DMS 273 treated with DMSO at 0.1 percent for 48 hours (cell line): ENCODE data around the gene ADRA1B.
"Not testable (repeated sequence)": the region's sequence is repeated elsewhere in the genome, so short reads cannot be mapped to it uniquely, and the experiment has no call there.

Experiments
- DNase-seq: peaks from one replicate; lab custom pipeline; 2025; lab: John Stamatoyannopoulos, UW

ADRA1B gene

GRCh38 chr5:159965838-159966128 lies 49.5 kb downstream of the ADRA1B start:
- DNase-seq = not testable (repeated sequence)

- DNase-seq = no peak
Measured at GRCh38 chr5:159969966-159970365, 53.7 kb downstream of the ADRA1B start.

- no peak for DNase-seq
Measured at GRCh38 chr5:159971038-159971437, 54.8 kb downstream of the ADRA1B start.

DNA sequence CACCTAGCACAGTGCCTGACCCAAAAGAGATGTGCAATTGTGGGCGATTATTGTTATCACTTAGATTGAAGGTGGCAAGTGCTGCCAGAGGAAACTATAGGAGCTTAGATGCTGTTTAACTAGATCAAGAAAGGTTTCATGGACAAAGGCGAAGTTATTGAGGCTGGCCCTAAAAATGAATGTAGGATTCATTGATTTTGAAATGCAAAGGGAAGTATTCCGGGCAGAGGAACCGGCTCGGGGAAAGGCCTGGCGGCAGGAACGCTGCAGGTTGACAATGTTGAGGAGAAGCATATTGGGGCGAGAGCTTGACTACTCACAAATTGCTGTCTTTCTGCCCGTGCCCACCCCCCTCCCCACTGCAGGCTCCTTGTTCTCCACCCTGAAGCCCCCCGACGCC lies 55.2 kb downstream of the ADRA1B start:
- no peak for DNase-seq

DNA sequence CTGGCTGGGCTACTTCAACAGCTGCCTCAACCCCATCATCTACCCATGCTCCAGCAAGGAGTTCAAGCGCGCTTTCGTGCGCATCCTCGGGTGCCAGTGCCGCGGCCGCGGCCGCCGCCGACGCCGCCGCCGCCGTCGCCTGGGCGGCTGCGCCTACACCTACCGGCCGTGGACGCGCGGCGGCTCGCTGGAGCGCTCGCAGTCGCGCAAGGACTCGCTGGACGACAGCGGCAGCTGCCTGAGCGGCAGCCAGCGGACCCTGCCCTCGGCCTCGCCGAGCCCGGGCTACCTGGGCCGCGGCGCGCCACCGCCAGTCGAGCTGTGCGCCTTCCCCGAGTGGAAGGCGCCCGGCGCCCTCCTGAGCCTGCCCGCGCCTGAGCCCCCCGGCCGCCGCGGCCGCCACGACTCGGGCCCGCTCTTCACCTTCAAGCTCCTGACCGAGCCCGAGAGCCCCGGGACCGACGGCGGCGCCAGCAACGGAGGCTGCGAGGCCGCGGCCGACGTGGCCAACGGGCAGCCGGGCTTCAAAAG lies 55.7 kb downstream of the ADRA1B start:
- no peak for DNase-seq

GRCh38 chr5:159972538-159973362 lies 56.5 kb downstream of the ADRA1B start:
- no peak for DNase-seq

GRCh38 chr5:159975462-159976019 lies 59.3 kb downstream of the ADRA1B start:
- DNase-seq = no peak

DNA sequence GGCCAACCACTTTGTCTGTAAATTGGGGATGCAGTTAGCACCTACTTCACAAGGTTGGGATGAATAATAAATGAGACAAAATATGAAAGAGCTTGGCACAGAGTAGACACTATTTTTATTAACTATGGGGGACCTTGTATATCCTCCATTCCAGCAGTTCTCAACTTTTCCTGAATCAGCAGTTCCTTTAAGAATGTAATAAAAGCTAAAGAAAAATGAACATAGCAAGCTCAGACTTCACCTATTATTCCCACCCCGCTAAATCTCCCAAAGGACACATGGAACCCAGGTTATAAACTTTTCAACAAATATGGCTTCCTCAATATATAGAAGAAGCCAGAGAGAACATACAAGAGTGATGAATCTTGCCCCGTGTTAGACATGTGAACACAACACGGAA lies 60.6 kb downstream of the ADRA1B start:
- no peak for DNase-seq

DNA sequence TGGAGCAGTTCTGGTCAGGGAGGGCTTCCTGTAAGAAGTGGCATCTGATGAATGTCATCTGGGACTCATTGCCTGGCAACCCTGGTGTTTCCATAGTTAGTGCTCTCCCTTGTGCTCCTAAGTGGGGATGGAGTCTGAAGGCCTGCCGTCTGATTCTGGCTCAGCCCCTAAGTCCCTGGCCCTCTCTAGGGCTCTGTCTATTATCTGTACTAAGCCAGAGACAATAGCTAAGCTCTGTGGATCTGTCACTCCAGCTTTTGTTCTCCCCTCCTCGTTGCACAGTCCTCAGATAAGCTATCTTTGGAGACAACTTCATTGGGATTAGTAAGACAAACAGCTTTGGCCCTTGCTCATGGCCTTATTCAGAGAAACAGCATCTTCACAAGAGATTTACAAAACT lies 62.1 kb downstream of the ADRA1B start:
- no peak for DNase-seq

DNA sequence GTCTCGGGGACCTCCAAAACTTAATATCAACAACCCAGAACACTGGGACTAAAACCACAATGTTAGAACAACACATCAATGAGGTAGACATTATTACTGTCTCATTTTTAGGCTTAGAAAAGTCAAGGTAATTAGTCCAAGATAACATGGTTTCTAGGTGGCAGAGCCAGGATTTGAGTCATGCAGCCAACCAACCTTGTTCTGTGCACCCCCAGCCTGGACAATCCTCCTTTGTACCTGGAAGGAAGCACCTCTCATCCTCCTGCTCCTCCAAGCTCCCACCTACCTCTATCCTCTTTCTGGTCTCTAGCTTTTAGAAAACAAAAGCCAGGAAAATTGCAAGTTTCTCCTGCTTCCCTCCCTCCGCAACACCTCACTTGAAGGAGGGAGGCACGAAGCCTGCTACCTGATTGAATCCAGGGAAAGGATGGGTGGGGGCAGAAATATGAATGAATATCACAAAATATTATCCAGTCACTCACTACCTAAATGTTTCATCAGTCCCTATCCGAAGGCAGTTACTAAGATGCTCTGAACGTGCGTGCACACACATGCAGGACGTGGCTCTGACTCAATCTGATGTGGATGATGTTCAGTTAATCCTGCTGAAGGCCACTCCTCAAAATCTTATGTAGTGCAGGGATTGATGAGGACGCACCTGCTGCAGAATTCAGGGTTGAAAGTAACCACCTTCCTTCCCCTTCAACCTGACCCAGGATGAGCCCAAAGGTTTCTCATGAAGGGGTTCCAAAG lies 66.3 kb downstream of the ADRA1B start:
- DNase-seq = no peak

- peak; percentile 24 for DNase-seq
Measured at GRCh38 chr5:159987031-159987674, 70.9 kb downstream of the ADRA1B start.

DNA sequence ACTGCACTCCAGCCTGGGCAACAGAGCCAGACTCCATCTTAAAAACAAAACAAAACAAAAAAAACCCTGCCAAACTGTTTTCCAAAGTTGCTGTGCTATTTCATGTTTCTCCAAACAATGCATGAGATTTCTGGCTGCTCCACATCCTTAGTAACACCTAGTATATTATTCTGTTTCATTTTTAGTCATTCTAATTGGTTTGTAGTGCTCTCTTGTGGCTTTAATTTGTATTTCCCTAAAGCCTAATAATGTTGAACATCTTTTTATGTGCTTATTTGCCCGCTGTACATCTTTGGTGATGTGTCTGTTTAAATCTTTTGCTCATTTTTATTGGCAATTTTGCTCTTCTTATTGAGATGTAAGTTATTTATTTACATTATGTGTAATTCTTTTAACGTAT lies 74.2 kb downstream of the ADRA1B start:
- DNase-seq = no peak

GRCh38 chr5:159992566-159992965 lies 76.3 kb downstream of the ADRA1B start:
- DNase-seq = no peak

DNA sequence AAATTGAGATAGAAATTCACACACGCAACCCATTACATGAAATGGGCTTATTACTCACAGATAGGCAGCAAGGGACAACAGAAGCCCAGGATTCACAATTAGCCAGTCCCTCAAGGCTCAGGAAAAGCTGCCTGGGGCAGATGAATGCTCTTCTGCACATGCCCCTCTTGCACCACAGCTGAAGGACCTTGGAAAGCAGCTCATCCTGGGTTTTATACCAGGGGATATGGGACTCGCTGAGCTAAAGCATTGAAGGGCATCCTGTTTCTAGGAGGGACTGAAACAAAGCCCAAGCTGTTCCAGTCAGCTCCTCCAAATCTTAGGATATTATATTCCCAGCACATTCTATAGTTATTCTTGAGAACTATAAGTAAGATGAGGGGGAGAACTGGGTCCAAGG lies 76.9 kb downstream of the ADRA1B start:
- DNase-seq = no peak

DNA sequence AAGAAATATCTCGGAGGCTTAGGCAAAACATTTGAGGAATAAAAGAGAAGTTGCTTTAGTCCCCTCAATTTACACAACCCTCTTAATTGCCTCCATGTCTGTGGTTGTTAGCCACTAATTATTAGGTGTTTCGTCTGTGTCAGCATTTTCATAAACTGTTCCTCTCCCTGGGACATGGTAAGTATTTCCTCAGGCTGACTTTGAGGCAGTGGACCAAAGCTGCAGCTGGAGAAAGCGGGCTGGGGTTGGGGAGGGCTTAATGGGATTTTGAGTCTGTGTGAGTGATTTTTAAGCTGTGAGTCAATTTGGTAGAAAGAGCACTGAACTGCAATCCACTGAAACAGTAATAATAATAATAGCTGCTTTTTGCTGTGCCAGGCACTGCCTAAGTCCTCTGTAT lies 79.6 kb downstream of the ADRA1B start:
- DNase-seq = no peak

DNA sequence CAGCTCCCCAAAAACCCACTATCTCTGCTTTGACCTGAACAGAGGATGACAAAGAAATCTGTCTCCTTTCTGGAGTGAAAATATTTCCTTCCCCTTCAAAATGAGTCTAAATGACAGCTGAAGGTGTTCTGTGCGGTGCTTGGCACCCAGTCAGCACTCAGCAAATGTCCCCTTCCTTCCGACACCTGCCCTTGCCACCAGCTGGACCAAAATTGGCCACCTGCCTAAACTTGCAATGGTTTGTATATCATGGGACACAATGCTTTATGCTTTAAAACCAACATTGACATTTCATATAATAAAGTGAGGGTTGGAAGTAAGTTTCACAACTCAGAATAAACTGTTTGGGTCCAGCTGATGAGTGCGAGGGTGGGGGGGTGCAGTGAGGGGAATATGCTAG lies 85.2 kb downstream of the ADRA1B start:
- DNase-seq = no peak

DNA sequence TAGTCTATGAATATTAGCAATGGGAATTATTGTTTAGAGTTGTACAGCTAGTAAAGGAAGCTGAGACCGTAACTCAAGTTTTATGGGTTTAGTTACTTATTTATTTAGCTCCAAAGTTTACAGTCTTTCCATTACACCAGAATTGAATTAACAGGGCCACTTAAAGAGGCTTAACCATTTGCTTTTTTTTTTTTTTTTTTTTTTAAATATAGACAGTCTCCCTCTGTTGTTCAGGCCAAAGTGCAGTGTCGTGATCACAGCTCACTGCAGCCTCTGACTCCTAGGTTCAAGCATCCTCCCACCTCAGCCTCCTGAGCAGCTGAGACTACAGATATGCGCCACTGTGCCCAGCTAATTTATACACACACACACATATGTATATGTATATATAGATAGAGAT lies 91.2 kb downstream of the ADRA1B start:
- no peak for DNase-seq

DNA sequence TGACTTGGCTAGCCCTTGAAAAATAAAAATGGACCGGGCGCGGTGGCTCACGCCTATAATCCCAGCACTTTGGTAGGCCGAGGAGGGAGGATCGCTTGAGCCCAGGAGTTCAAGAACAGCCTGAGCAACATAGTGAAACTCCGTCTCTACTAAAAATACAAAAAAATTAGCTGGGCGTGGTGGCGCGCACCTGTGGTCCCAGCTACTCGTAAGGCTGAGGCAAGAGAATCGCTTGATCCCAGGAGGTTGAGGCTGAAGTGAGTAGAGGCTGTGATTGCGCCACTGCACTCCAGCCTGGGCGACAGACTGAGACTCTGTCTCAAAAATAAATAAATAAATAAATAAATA lies 92.2 kb downstream of the ADRA1B start:
- not testable (repeated sequence) for DNase-seq

GRCh38 chr5:160008877-160009590 lies 92.8 kb downstream of the ADRA1B start, which contains the start of gene TTC1:
Gene TTC1, plus strand, starts transcription at chr5:160009139. Its CDS starts 1,390 bp downstream, at chr5:160010529.
- peak; percentile 98 for DNase-seq

DNA sequence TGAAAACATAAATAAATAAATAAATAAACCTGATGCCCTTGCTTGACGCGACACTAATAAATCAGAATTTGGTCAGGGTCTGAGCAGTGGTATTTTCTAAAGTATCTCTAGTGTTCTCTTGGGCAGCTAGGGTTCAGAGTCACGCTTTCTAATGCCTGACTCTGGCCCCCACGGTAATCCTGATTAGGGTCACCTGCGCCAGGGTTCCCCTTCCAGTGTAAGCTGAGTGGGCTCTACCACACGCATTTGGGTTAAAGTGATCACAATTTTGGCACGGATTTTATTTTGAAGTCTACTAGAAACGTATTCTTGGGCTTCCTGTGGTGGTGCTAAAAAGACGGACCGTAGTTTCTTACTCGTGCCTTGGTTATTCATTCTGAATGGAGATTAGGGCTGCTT lies 93.3 kb downstream of the ADRA1B start:
- no peak for DNase-seq

- DNase-seq = no peak
Measured at GRCh38 chr5:160011471-160011870, 95.2 kb downstream of the ADRA1B start.

- not testable (repeated sequence) for DNase-seq
Measured at GRCh38 chr5:160014197-160014596, 97.9 kb downstream of the ADRA1B start.
